Kidney (tissue), 14 donors: ENCODE measurements around the gene WDR26. TPM values are rescaled to one million over a fixed set of nuclear protein-coding genes. Genes with fewer than 3 reads are reported as not detected.

Experiments used
- DNase-seq, 5 donors: peaks; one replicate each; pipeline ENCODE4 v3.0.0-alpha.2; 2013 to 2020
- FAIRE-seq: peaks from 2 replicates; lab custom pipeline; 2012; peaks lifted over from hg19 to GRCh38; lab: Jason Lieb, UNC
- H3K27ac ChIP-seq, 2 donors: one replicate each; pipeline ENCODE4 v1.7.0; 2013; ENCODE audit warnings: low read depth in 2 of 2, low read length in 2 of 2, inconsistent platforms in 1 of 2
- H3K27me3 ChIP-seq: one replicate; pipeline ENCODE4 v1.7.1; 2013; ENCODE audit warnings: low read length, inconsistent platforms; ENCODE audit not compliant: control insufficient read depth, insufficient read depth
- H3K36me3 ChIP-seq, 3 donors: one replicate each; pipeline versions ENCODE4 v1.7.0 to v1.7.1; 2013; ENCODE audit warnings: low read length in 3 of 3, control low read depth in 1 of 3, inconsistent platforms in 1 of 3; ENCODE audit not compliant: insufficient read depth in 3 of 3, control insufficient read depth in 2 of 3
- H3K4me1 ChIP-seq, 3 donors: one replicate each; pipeline versions ENCODE4 v1.7.0 to v1.7.1; 2013; ENCODE audit warnings: low read length in 3 of 3, inconsistent platforms in 1 of 3, low read depth in 1 of 3; ENCODE audit not compliant: control insufficient read depth in 2 of 3, insufficient read depth in 2 of 3
- H3K4me3 ChIP-seq, 3 donors: one replicate each; pipeline versions ENCODE4 v1.7.0 to v1.8.1; 2013; ENCODE audit warnings: low read length in 3 of 3, control low read depth in 1 of 3, inconsistent platforms in 1 of 3
- H3K9ac ChIP-seq, 3 donors: one replicate each; pipeline versions ENCODE4 v1.7.0 to v1.7.1; 2013; ENCODE audit warnings: low read length in 3 of 3, control low read depth in 1 of 3, inconsistent platforms in 1 of 3
- H3K9me3 ChIP-seq, 3 donors: one replicate each; pipeline versions ENCODE4 v1.7.0 to v1.7.1; 2013; ENCODE audit warnings: low read length in 3 of 3, control low read depth in 1 of 3, inconsistent platforms in 1 of 3; ENCODE audit not compliant: control insufficient read depth in 2 of 3, insufficient read depth in 1 of 3
- CTCF ChIP-seq: IDR thresholded peaks from 3 replicates; pipeline ENCODE4 v1.5.1; 2012; ENCODE audit warnings: mild to moderate bottlenecking, moderate library complexity, borderline replicate concordance; ENCODE audit not compliant: insufficient read depth; ENCODE audit errors: extremely low read depth
- intact Hi-C: fragments of 100-400 bp; cut with DNase I; formaldehyde crosslinking; loops from one replicate; pipeline ENCODE4 v1.11.1; 2022
- polyA plus RNA-seq: library from polyadenylated mRNA; stranded (reverse); fragments of 350-450 nt; fragmentation: Illumina TruSeq; extraction: RNeasy Lipid Tissue Mini Kit (QIAGEN cat#74804); gene quantifications from one replicate; pipeline ENCODE4 v1.2.3, GENCODE V29; 2014; ENCODE audit warnings: low read depth, low replicate concordance; ENCODE audit not compliant: insufficient read depth
- total RNA-seq: library from RNA; stranded (reverse); fragmentation: NEBNext Ultra II Directional; extraction: Animal tissue kit (Norgen Biotek cat#: 25700); gene quantifications from one replicate; pipeline ENCODE4 v1.2.1, GENCODE V29; 2021
- donor health status: control.
- donor health status: control.
- donor health status: control.
- donor health status: control.
- donor health status: control.
- donor health status: DM: yes; HTN: yes; CAD: no.
- donor health status: Normal renal cell carcinoma (clear cell type).

Gene WDR26
- total and polyA plus RNA-seq, 2 donors from 2014 or later: 23.9 to 77.5 TPM

- no peak for FAIRE-seq
- H3K9ac ChIP-seq: peak overlapping the region in 2 of 3 donors; percentile 51 to 69
- peaks cover 3 to 11% (median 10%) of the 10 kb centered on the region in 3 donors for H3K4me1 ChIP-seq
- no peaks in the 10 kb centered on the region for H3K9me3 ChIP-seq
- H3K27ac ChIP-seq: no peak overlapping the region
- no peaks in the 10 kb centered on the region for H3K27me3 ChIP-seq
- no peak for TF ChIP-seq CTCF
- no peaks in the 10 kb centered on the region for H3K36me3 ChIP-seq
- H3K4me3 ChIP-seq: peak overlapping the region; percentile 69 to 86 (median 80)
- intact Hi-C loops: no loop called here
- DNase-seq: no peak
Measured at GRCh38 chr1:224358237-224358636, 76.4 kb downstream of the WDR26 start.

- no peak for FAIRE-seq
- intact Hi-C loops: no loop called here
- Histone ChIP-seq H3K4me1 (peaks cover 3 to 11% (median 10%) of the 10 kb centered on the region in 3 donors), H3K36me3 (no peaks in the 10 kb centered on the region), H3K9me3 (no peaks in the 10 kb centered on the region), H3K4me3 (peak overlapping the region; percentile 69 to 86 (median 80)), H3K27ac (peak overlapping the region; percentile 91 to 93), H3K9ac (peak overlapping the region; percentile 55 to 82 (median 69)), H3K27me3 (no peaks in the 10 kb centered on the region)
- DNase-seq: peak in 1 of 5 donors; percentile 23
- no peak for TF ChIP-seq CTCF
Measured at GRCh38 chr1:224357626-224358124, 76.9 kb downstream of the WDR26 start.

GRCh38 chr1:224356685-224357625 is 77.6 kb downstream of the WDR26 start, which contains the start of gene CNIH4:
CNIH4 (plus strand) TSS chr1:224356879; CDS start chr1:224356925, 46 bp downstream.
- H3K9me3 ChIP-seq: no peaks in the 10 kb centered on the region
- intact Hi-C loops: no loop called here
- FAIRE-seq: peak; percentile 91

More at GRCh38 chr1:224356685-224357625, 77.6 kb downstream of the WDR26 start, which contains the start of gene CNIH4:
- H3K36me3 ChIP-seq: no peaks in the 10 kb centered on the region
- DNase-seq: peak; percentile 92 to 98 (median 97)
- H3K9ac ChIP-seq: peak within 1 kb of the TSS; percentile 69 to 82 (median 79)
- H3K27ac ChIP-seq: peak within 1 kb of the TSS; percentile 91 to 93
- H3K4me1 ChIP-seq: peaks cover 3 to 11% (median 10%) of the 10 kb centered on the region in 3 donors
- peak within 1 kb of the TSS; percentile 69 to 86 (median 86) for H3K4me3 ChIP-seq
- no peaks in the 10 kb centered on the region for H3K27me3 ChIP-seq
- TF ChIP-seq CTCF: no peak
